ENCODE data around the gene NFIA. TPM values are rescaled to one million over a fixed set of nuclear protein-coding genes. Genes with fewer than 3 reads are reported as not detected.

NFIA gene
- polyA plus RNA-seq, 1 donor (not counting 4 experiments of a cell fraction or from before 2014, with no cell fraction given): 14.7 TPM

DNA sequence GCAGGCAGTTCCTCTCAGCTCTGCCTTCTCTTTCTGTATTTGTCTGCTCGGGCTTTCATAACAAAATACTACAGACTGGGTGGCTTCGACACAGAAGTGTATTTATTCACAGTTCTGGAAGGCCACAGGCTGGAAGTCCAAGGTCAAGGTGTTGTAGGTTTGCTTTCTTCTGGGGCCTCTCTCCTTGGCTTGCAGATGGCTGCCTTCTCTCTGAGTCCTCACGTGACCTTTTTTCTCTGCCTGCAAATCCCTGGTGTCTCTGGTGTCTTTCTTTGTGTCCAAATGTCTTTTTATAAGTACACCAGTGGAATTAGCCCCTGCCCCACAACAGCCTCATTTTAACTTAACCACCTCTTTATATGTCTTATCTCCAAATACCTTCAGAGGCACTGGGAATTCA is 392.6 kb downstream of the NFIA start:
- Histone ChIP-seq H3K4me1 (ENCODE audit: control insufficient read depth, extremely low read depth, insufficient read depth, low read length) (peaks cover 6% of the 10 kb centered on the region), H4K20me1 (ENCODE audit: control insufficient read depth, extremely low read depth, insufficient read depth, low read length) (no peaks in the 10 kb centered on the region), H3K4me3 (ENCODE audit: control insufficient read depth in 2 of 3, extremely low read depth in 1 of 3, insufficient read depth in 2 of 3, low read depth in 1 of 3, low read length in 3 of 3) (no peak overlapping the region), H3K36me3 (ENCODE audit: control insufficient read depth in 2 of 2, extremely low read depth in 1 of 2, insufficient read depth in 2 of 2, low read length in 2 of 2) (no peaks in the 10 kb centered on the region), H3K9me3 (ENCODE audit: control insufficient read depth, low read depth, low read length) (no peaks in the 10 kb centered on the region), H3K27me3 (ENCODE audit: control insufficient read depth, extremely low read depth, insufficient read depth, low read length) (no peaks in the 10 kb centered on the region), H3K9me1 (ENCODE audit: control insufficient read depth, extremely low read depth, insufficient read depth, low read length) (no peaks in the 10 kb centered on the region), H3K79me2 (ENCODE audit: control insufficient read depth, insufficient read depth, low read length) (no peaks in the 10 kb centered on the region), H2AFZ (ENCODE audit: control insufficient read depth, low read length) (no peak overlapping the region), H3K9ac (ENCODE audit: control insufficient read depth, extremely low read depth, insufficient read depth, low read length) (no peak overlapping the region), H3K4me2 (ENCODE audit: control insufficient read depth, extremely low read depth, insufficient read depth, low read depth, low read length) (no peak overlapping the region), H3K27ac (ENCODE audit: control insufficient read depth, insufficient read depth, low read length) (no peak overlapping the region)
- DNase-seq (ENCODE audit: low read depth, low spot score): no peak
- no peak for FAIRE-seq
- dilution Hi-C loops (cut with MboI; ENCODE audit: extremely low pct_ligation_motif_present, low sequenced_read_pairs): no loop called here
- TF ChIP-seq CTCF (optimal IDR thresholded peaks at IDR 0.05 in 1 of 3, IDR thresholded peaks at IDR 0.05 in 1 of 3, conservative IDR thresholded peaks at IDR 0.05 in 1 of 3; ENCODE audit: extremely low read depth in 1 of 3, insufficient read depth in 2 of 3, low read length in 3 of 3): no peak
- no peak for TF ChIP-seq EZH2 (IDR thresholded peaks at IDR 0.05; ENCODE audit: low read length)

GRCh38 chr1:61477301-61477700 is 394.9 kb downstream of the NFIA start:
- no peaks in the 10 kb centered on the region for H3K27me3 ChIP-seq (ENCODE audit: control insufficient read depth, extremely low read depth, insufficient read depth, low read length)
- H3K4me2 ChIP-seq (ENCODE audit: control insufficient read depth, extremely low read depth, insufficient read depth, low read depth, low read length): no peak overlapping the region
- no peak overlapping the region for H2AFZ ChIP-seq (ENCODE audit: control insufficient read depth, low read length)
- H3K4me1 ChIP-seq (ENCODE audit: control insufficient read depth, extremely low read depth, insufficient read depth, low read length): peaks cover 22% of the 10 kb centered on the region
- no peaks in the 10 kb centered on the region for H3K9me3 ChIP-seq (ENCODE audit: control insufficient read depth, low read depth, low read length)
- H3K36me3 ChIP-seq (ENCODE audit: control insufficient read depth in 2 of 2, extremely low read depth in 1 of 2, insufficient read depth in 2 of 2, low read length in 2 of 2): no peaks in the 10 kb centered on the region
- H3K27ac ChIP-seq (ENCODE audit: control insufficient read depth, insufficient read depth, low read length): no peak overlapping the region
- no peaks in the 10 kb centered on the region for H3K79me2 ChIP-seq (ENCODE audit: control insufficient read depth, insufficient read depth, low read length)
- TF ChIP-seq CTCF (optimal IDR thresholded peaks at IDR 0.05 in 1 of 3, IDR thresholded peaks at IDR 0.05 in 1 of 3, conservative IDR thresholded peaks at IDR 0.05 in 1 of 3; ENCODE audit: extremely low read depth in 1 of 3, insufficient read depth in 2 of 3, low read length in 3 of 3) (no peak), EZH2 (IDR thresholded peaks at IDR 0.05; ENCODE audit: low read length) (no peak)
- no peak overlapping the region for H3K4me3 ChIP-seq (ENCODE audit: control insufficient read depth in 2 of 3, extremely low read depth in 1 of 3, insufficient read depth in 2 of 3, low read depth in 1 of 3, low read length in 3 of 3)
- H4K20me1 ChIP-seq (ENCODE audit: control insufficient read depth, extremely low read depth, insufficient read depth, low read length): no peaks in the 10 kb centered on the region
- FAIRE-seq: no peak
- no peak overlapping the region for H3K9ac ChIP-seq (ENCODE audit: control insufficient read depth, extremely low read depth, insufficient read depth, low read length)
- dilution Hi-C loops (cut with MboI; ENCODE audit: extremely low pct_ligation_motif_present, low sequenced_read_pairs): no loop called here
- H3K9me1 ChIP-seq (ENCODE audit: control insufficient read depth, extremely low read depth, insufficient read depth, low read length): no peaks in the 10 kb centered on the region
- DNase-seq (ENCODE audit: low read depth, low spot score): no peak
